Activated CD4-positive, alpha-beta T cell treated with anti-CD3 and anti-CD28 coated beads, Interleukin-2, amount 50 U/mL, for 4 hours (primary cell): ENCODE data around the gene RPP14.
"Not testable (repeated sequence)": the region's sequence is repeated elsewhere in the genome, so short reads cannot be mapped to it uniquely, and the experiment has no call there.

Source experiments
- DNase-seq, 2 experiments: peaks; one replicate each; pipeline ENCODE4 v3.0.0-alpha.2; 2020

RPP14 gene

GRCh38 chr3:58333206-58334012, 27.4 kb downstream of the RPP14 start:
- DNase-seq: peak in 1 of 2 experiments; percentile 6

- no peak for DNase-seq
These were observed 27.9 kb downstream of the RPP14 start for GRCh38 chr3:58334013-58334321.

GRCh38 chr3:58334506-58334884, 28.4 kb downstream of the RPP14 start:
- DNase-seq: no peak

- no peak for DNase-seq
These were observed 29.6 kb downstream of the RPP14 start for GRCh38 chr3:58335652-58335947.

- DNase-seq: no peak
These were observed 30.3 kb downstream of the RPP14 start for GRCh38 chr3:58336135-58336882.

- no peak for DNase-seq
These were observed 31.1 kb downstream of the RPP14 start for GRCh38 chr3:58337190-58337589.

- not testable (repeated sequence) for DNase-seq
These were observed 33.1 kb downstream of the RPP14 start for GRCh38 chr3:58339146-58339545.

- DNase-seq: no peak
These were observed 34.7 kb downstream of the RPP14 start for GRCh38 chr3:58340594-58341244.

- DNase-seq: no peak
These were observed 35.3 kb downstream of the RPP14 start for GRCh38 chr3:58341376-58341775.

GRCh38 chr3:58342676-58343075, 36.6 kb downstream of the RPP14 start:
- no peak for DNase-seq

GRCh38 chr3:58345457-58345856, 39.4 kb downstream of the RPP14 start:
- no peak for DNase-seq

- no peak for DNase-seq
These were observed 40.3 kb downstream of the RPP14 start for GRCh38 chr3:58346368-58346767.

GRCh38 chr3:58347984-58348383, 41.9 kb downstream of the RPP14 start:
- no peak for DNase-seq

GRCh38 chr3:58349792-58350626, 44.0 kb downstream of the RPP14 start:
- DNase-seq: no peak

- no peak for DNase-seq
These were observed 44.6 kb downstream of the RPP14 start for GRCh38 chr3:58350627-58351013.

- DNase-seq: no peak
These were observed 45.9 kb downstream of the RPP14 start for GRCh38 chr3:58351920-58352319.

GRCh38 chr3:58352626-58353025, 46.6 kb downstream of the RPP14 start:
- DNase-seq: no peak

GRCh38 chr3:58353722-58354553, 47.9 kb downstream of the RPP14 start:
- no peak for DNase-seq

GRCh38 chr3:58355179-58355578, 49.1 kb downstream of the RPP14 start:
- DNase-seq: no peak

GRCh38 chr3:58356054-58356453, 50.0 kb downstream of the RPP14 start:
- DNase-seq: no peak

GRCh38 chr3:58357402-58357801, 51.4 kb downstream of the RPP14 start:
- no peak for DNase-seq

- no peak for DNase-seq
These were observed 52.0 kb downstream of the RPP14 start for GRCh38 chr3:58358092-58358491.
